NCI-H1694 treated with DMSO at 0.1 percent for 48 hours (cell line): Measurements from ENCODE around the gene NPTX2.

Experiments used
- DNase-seq: peaks from one replicate; lab custom pipeline; 2025; lab: John Stamatoyannopoulos, UW

The NPTX2 gene

DNA sequence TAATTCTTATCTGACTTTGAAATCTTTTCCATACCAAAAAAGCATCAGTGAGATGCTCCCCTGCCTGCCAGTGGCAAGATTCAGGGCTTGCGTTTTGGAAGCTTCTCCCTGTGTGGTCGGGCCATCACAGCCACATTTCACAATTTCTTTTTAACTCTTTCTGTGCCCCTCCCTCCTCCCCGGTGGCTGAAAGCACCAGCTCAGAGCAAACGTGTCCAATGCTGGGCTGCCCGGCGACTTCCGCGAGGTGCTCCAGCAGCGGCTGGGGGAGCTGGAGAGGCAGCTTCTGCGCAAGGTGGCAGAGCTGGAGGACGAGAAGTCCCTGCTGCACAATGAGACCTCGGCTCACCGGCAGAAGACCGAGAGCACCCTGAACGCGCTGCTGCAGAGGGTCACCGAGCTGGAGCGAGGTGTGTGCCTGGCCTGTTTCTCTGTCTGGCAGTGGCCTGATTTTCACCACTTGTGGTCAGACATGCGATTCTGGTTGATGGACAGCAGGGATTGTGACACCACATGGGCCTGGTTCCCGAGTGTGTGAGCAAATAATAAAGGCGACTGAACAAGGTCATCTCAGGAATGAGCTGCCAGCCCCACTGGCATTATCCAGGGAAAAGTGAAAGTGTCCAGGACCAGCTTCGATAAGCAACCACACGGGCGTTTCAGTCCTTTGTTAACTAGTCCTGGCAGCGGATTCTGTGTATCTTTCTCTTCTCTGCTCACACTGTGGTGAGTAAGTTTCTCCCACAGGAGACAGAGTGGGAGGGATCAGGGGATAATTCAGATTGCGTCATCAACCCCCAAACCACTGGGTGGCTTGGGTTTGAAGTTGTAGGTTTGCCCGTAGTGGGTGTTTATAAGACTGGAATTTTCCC lies 2.6 kb downstream of the NPTX2 start:
- DNase-seq: no peak

DNA sequence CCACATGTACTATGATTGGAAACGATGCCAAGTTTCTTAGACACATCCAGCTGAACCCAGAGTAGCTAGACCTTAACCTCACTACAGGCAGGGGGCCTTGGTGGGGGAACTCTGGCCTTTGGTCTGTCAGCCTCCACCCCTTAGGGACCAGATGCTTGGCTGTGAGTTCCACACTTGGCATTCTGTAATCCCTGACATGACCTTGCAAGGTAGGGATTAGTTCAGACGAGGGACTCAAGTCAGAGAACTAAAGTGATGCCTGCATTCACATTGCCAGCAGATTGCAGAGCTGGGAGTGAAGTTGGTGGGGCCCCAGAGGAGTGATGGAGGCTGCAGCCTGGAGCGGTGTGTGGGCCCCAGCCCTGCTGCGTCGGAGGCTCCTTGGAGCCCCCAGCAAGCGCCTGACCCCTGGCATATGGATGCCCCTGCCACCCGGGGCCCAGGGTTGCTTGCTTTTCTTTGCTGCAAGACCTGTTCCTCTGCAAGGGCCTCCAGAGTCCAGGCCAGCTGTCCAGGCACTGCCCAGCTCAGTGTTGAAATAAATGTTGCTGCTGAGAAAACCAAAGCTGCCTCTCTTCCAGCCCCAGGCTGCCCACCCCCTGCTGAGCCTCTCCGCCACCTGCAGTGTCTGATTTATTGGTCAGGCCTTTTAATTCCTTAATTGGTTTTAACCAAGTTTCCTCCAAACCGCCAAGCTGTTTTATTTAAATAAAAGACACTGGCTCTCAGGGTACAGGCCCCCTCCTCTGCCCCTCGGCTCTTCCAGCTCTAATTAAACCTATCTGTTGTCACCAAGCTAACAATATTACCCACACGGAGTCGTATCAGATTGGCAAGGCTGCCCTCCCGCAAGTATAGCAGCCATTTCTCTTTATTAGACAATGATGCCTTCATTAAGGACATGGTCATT lies 4.7 kb downstream of the NPTX2 start:
- no peak for DNase-seq

DNA sequence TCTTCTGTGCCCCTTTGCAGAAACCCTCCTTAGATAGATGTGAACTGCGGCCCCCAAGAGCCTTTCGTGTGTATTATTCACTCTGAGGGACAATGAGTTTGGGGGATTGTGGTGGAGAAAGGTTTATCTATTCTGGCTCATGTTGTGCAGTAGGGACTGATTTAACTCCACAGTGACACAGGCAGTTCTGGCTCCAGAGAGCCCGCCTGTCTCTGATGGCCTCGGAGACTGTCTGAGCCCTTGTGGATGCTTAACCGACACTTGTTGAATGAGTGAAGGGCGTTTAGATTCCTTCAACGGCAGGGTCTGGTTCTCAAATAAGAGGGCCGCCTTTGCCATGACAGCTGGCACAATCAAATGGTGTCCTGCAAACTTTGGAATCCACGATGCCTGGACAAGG lies 5.8 kb downstream of the NPTX2 start:
- DNase-seq: no peak

DNA sequence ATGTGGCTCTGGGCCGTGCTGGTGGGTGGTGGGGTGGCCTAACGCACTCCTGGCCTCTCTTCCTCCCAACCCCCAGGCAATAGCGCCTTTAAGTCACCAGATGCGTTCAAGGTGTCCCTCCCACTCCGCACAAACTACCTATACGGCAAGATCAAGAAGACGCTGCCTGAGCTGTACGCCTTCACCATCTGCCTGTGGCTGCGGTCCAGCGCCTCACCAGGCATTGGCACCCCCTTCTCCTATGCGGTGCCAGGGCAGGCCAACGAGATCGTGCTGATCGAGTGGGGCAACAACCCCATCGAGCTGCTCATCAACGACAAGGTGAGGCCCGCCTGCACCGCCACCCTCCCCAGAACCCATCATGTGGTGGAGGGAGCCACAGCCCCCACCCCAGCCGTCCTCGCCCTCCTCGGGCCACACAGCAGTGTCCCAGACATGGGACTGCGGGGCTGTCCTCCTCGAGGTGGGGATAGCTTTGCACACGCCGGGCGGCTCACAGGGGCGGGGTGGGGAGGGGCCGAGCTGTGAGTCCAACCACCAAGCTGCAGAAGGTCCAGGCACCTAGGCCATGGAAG lies 7.8 kb downstream of the NPTX2 start:
- no peak for DNase-seq

DNA sequence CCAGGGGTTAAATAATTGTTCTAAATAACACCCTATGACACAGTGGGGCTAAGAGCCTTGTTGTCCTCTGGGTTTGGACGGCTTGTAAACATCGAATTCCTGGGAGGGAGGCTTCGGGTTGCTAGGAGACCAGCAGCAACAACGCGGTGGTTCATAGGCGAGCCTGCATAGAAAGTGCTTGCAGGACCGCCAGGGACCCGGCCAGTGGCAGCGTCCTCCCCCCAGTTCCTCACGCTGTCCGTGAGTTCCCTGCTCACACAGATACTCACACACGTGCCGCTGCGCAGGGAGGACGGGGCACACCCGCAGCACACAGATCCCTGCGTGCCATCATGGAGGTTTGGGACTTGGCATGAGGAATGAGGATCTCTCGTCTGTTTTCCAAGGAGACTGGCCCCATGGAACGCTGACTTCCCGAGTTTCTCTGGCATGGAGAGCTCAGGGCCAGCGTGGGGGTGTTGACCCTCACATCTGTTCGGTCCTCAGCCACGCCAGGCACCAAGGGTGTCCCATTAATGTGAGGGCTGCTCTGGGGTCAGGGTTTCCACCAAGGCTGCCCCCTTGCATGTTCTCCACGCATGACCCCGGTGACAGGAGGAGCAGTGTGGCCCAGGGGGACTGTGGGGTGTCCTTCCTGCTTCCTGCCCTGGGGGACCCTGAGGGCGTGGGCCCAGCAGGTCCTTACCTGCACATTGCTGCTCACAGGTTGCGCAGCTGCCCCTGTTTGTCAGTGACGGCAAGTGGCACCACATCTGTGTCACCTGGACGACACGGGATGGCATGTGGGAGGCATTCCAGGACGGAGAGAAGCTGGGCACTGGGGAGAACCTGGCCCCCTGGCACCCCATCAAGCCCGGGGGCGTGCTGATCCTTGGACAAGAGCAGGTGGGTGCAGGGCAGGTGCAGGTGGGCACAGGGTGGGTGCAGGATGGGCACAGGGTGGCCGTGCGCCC lies 9.7 kb downstream of the NPTX2 start:
- no peak for DNase-seq

DNA sequence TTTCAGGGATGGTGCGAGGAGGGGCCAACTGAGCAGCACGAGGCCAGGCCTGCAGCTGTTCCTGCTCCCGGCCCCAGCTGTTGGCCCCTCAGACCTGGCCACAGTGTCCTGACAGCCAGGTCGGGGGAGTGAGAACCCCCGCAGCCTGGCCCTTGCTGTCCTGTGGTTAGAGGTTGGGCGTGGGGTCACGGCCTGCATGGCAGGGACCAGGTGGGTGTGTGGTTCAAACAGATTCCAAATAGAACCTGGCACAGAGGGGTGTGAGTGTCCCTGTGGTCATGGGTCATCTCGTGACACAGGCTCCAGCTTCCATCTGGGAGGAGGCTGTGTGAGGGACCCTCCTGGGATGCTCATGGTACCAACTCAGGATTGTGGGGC lies 10.3 kb downstream of the NPTX2 start:
- DNase-seq: no peak

DNA sequence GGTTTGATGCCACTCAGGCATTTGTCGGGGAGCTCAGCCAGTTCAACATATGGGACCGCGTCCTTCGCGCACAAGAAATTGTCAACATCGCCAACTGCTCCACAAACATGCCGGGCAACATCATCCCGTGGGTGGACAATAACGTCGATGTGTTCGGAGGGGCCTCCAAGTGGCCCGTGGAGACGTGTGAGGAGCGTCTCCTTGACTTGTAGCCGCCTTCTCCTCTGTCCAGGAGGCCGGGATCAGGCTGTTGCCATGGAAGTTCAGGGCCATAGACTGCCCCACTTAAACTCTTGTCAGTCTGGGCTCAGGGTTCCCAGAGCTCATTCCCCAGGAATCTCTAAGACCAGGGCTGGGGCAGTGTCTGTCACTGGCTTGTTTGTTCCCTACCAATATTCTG lies 11.3 kb downstream of the NPTX2 start:
- DNase-seq: no peak

DNA sequence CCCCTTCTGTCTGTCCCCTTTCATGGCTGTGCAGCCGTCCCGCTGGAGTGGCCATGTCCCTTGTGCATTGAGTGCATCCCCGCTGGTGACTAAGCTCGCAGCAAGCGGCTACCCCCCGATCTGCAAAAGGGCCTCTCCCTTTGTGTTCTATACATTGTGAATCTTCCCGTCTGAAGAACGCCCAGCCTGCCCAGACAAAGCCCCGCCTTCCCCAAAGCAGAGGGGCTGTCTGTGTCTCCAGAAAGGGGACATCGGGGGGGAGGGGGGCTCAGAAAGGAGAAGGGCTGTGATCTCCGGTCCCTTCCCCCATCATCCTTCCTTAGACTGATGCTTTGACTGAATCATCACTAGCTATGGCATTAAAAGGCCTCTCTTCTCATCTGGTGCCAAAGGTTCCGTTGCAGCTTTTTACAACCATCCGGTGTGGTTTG lies 11.9 kb downstream of the NPTX2 start:
- no peak for DNase-seq

DNA sequence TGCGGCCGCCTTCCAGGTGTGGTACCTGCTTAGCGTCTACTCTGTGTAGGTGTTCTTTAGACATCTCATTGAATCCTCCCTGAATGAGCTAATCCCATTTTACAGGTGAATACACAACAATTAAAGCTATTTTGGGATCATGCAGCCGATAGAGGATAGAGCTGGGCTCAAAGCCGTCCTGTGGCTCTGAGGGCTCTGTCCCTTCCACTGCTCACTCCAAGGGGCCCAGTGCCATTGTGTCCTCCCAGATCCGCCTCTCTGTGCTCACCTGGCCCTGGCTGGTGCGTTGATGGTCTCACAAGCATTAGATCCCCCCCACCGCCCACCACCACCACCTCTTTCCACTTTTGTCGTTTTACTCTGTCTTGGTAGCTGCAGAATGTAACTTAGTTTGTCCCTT lies 13.1 kb downstream of the NPTX2 start:
- DNase-seq: no peak

DNA sequence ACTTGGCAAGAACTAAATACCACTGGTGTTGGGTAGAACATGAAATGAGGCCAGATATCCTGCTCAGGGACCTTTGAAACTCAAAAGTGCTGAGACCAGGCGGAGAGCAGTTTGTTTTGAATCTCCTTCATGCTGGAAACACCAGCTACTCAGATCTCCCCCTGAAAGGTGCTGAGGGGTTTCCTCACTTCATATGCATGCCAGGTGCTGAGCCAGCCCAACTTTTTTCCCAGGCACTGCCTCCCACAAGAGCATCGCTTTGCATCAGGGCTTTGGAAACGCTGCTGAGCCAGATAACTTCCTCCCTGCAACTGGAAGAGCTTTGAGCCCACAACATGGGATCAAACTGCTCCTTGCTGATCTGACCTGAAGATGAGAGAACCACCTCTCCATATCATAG lies 13.7 kb downstream of the NPTX2 start:
- no peak for DNase-seq

DNA sequence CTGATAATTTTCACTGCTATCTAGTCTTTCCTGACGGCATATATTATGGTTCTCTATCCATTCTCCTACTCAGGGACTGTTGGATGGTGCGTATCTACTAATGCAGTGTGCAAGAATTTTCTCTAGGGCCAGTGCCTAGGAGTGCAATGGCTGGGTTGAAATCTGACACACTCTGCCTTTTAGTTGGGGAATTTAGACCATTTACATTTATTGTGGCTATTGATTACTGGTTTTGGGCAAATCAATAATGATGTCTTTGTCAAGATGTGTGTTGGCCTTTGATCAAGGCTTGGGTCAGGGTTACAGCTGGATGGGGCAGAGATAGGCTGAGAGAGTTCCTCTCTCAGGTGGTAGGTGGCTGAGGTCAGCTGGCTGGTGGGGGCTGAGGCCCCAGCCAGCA lies 21.8 kb downstream of the NPTX2 start:
- no peak for DNase-seq

DNA sequence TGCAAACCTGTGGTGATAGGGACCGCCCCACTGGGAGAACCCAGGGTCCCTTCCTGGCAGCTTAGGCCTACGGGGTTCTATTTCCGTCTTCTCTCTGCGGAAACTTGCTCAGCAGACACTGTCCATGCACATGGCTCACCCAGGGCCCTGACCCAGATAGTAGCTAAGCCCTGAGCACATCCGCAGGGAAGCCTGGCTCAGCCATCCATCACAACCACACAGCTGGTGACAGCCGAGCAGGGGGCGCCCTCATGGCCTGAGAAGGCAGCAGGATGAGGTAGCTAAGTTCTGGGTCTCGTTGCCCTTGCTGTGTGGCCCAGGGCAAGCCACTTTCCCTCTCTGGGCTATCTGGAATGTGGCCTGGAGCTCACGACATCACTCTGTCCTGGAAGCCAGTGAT lies 23.3 kb downstream of the NPTX2 start:
- DNase-seq: no peak

DNA sequence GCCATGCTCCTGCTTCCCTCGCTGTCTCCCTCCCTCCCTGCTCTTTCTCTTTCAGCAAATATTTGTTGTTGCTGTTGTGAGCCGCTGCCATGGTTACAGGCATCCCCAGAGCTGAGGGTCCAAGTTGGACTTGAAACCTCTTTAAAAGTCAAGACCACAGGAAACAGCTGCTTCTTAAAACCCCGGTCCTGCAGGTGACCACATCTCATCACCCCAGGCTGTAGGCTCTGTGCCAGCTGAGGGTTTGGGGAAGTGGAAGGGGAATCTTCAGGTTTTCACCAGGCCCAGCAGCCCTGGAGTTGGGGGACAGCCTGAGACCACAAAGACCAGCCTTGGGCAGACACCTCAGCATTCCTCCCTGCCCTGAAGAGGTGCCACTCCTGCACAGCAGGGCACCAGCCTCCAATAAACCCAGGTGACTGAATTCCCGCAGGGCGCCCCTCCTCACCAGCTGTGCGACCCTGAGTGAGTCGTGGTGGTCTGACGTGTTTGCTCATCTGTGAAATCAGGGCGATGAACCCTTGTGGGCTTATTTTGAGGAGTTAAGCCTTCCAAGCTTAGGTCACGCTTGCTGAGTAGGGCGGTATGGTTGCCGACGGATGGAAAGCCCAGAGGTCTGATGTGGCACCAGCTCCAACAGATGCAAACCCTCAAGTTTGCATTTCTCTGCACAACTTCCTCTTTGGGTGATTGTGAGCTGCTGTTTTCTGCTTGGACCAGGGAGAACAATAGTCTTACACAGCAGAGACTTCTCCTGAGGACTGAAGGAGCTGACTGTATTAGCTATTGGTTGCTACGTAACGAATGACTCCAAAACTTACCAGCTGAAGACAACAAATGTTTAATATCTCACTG lies 24.8 kb downstream of the NPTX2 start:
- DNase-seq: no peak

DNA sequence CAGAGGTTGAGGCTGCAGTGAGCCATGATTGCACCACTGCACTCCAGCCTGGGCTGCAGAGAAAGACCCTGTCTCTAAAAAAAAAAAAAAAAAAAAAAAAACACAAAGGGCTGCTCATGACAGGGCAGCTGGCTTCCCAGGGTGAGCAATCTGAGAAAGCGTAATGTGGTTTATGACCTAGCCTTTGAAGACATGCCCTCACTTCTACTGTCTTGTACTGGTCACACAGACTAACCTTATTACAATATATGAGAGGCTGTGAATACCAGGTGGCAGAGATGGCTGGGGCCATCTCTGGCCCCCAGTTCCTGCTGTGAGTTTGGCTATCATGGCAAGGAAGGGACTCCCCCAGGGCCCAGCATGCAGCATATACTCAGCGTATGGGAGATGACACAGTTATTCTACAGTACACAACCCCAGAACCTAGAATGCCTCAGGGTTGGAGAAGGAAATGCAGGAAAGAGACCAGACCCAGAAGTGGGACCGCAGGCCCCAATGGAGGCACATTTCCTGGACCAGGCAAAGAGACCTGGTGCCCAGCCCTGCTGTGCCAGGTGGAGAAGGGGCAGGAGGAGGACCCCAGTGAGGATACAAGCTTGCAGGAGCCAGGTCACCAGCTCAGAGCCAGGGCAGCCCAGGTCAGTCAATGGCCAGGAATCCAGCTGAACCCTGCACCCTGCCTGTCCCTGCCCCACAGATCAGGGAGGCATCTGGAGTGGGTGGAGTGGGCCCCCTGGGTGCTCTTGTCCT lies 26.3 kb downstream of the NPTX2 start:
- DNase-seq: no peak

DNA sequence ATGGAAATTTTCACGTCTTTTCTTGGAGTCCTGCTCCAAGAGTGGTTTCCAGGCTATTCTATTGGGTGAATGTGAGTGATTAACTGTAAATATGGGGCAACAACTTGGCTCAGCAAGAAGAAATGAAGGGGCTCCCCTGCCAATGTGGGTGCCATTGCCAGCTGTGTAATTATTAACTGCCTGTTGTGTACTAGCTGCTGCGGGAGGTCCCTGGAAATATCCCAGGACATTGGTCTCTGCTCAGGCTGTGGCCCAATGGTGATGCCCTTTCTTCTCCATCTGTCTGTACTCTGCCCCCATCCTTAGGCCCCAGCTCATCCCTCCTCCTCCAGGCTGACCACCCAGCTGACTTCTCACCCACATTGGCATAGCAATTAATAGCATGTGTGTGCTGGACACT lies 29.4 kb downstream of the NPTX2 start:
- no peak for DNase-seq

DNA sequence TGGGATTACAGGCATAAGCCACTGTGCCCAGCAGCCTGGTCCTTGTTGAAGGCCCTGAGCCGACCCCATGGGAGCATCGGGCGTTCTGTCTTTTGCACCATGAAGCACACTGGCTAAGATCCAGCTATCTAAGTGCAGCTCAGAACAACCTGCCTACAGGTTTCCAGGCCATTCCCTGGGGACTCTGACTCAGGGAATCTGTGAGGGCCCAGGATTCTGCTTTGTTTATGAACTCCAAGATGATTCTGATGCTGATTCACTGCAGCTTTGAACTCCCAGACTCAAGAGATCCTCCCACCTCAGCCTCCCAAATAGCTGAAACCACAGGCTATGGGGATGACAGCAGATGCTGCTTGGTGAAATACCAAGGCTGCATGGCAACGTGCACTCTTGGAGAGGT lies 30.2 kb downstream of the NPTX2 start:
- no peak for DNase-seq

DNA sequence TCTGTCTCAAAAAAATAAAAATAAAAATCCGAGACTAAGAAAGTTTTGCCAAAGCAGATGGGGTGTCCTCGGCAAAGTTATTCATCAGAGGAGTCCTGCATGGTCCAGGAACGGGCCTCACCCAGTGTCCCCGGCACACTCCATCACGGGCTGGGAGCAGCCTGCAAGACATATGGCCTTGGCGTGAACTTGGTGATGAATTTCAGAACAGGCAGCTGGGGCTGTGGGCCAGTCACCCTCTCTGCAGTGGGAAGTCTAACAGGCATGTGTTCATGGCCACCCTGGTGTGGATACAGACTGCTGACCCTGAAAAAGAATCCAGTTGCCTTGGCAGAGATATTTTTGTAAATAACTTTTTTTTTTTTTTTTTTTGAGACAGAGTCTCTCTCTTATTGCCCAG lies 34.7 kb downstream of the NPTX2 start:
- no peak for DNase-seq

DNA sequence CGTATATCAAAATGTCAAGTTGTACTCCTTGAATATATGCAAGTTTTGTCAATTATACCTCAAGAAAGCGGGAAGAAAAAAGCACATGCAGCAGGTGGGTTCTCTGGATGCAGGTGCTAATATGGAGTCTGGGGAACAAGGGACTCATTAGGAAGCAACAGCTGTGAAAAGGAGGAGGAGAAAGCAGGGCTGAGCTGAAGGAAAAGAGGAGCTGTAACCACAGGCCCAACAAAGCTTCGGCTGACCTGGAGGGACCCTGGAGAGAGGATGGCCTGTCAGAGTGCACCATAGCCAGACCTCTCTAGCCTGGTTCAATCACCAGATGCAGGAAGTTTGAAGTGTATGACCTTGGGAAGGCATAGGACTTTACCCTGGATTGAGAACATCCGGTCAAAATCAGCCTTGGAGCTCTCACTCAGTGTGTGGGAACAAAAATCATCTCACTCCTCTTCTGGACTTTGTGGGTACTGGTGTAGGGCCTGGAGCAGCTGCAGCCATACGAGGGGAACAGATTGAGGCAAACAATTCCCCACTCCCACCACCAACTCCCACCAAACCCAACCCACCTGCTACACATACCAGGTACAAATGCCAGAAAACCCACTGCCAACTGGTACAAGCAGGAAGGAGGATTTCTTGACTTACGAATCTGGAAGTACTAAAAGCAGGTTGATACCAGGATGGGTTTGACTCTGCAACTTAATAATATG lies 36.7 kb downstream of the NPTX2 start:
- DNase-seq: no peak

DNA sequence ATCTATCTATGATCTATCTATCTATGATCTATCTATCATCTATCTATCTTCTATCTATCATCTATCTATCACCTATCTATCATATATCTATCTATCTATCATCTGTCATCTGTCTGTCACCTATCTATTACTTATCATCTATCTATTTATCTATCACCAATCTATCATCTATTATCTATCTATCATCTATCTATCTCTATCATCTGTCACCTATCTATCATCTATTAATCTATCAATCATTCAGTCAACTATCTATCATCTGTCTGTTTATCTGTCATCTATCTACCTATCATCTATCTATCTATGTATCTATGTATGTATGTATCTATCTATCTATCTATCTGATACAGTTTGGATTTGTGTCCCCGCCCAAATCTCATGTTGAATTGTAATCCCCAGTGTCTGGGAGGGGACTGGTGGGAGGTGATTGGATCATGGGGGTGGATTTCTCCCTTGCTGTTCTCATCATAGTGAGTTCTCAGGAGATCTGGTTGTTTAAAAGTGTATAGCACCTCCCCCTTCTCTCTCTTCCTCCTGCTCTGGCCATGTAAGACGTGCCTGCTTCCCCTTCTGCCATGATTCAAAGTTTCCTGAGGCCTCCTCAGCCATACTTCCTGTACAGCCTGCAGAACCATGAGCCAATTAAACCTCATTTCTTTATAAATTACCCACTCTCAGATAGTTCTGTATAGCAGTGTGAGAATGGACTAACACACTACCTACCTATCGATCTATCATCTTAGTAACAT lies 37.6 kb downstream of the NPTX2 start:
- no peak for DNase-seq
